ENCODE results near the gene GDPD5.

Gene GDPD5

DNA sequence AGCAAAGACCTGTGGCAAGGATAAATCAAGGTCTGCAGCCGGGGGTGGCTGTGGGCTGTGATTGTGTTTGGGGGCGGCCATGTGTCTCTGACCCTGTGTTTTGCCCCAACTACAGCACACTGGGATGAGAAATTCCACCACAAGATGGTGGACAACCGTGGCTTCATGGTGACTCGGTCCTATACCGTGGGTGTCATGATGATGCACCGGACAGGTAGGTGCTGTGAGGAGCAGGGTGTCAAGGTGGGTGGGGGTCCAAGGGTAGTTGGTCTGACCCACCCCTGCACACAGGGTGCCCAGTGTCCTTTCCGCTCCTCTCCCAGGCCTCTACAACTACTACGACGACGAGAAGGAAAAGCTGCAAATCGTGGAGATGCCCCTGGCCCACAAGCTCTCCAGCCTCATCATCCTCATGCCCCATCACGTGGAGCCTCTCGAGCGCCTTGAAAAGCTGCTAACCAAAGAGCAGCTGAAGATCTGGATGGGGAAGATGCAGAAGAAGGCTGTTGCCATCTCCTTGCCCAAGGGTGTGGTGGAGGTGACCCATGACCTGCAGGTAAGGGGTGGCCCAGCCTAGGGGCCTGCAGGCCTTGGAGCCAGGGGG is 43.0 kb upstream of the GDPD5 start:
- DNase-seq (ENCODE audit: low read depth), result no peak
- TF ChIP-seq, protein P1, sequence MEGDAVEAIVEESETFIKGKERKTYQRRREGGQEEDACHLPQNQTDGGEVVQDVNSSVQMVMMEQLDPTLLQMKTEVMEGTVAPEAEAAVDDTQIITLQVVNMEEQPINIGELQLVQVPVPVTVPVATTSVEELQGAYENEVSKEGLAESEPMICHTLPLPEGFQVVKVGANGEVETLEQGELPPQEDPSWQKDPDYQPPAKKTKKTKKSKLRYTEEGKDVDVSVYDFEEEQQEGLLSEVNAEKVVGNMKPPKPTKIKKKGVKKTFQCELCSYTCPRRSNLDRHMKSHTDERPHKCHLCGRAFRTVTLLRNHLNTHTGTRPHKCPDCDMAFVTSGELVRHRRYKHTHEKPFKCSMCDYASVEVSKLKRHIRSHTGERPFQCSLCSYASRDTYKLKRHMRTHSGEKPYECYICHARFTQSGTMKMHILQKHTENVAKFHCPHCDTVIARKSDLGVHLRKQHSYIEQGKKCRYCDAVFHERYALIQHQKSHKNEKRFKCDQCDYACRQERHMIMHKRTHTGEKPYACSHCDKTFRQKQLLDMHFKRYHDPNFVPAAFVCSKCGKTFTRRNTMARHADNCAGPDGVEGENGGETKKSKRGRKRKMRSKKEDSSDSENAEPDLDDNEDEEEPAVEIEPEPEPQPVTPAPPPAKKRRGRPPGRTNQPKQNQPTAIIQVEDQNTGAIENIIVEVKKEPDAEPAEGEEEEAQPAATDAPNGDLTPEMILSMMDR (IDR thresholded peaks at IDR 0.05; ENCODE audit: low read length, missing control alignments), result no peak
- no peak overlapping the region for H3K4me3 ChIP-seq (replicated peaks; ENCODE audit: low read depth, low read length)

- H3K4me3 ChIP-seq (replicated peaks; ENCODE audit: low read depth, low read length), result no peak overlapping the region
- TF ChIP-seq, protein P1 (IDR thresholded peaks at IDR 0.05; ENCODE audit: low read length, missing control alignments), result no peak
- no peak for DNase-seq (ENCODE audit: low read depth)
Observed at GRCh38 chr11:75567971-75568370, 42.2 kb upstream of the GDPD5 start.

GRCh38 chr11:75566763-75567279 is 41.1 kb upstream of the GDPD5 start:
- DNase-seq (ENCODE audit: low read depth), result no peak
- TF ChIP-seq, protein P1 (IDR thresholded peaks at IDR 0.05; ENCODE audit: low read length, missing control alignments), result no peak
- H3K4me3 ChIP-seq (replicated peaks; ENCODE audit: low read depth, low read length), result no peak overlapping the region

DNA sequence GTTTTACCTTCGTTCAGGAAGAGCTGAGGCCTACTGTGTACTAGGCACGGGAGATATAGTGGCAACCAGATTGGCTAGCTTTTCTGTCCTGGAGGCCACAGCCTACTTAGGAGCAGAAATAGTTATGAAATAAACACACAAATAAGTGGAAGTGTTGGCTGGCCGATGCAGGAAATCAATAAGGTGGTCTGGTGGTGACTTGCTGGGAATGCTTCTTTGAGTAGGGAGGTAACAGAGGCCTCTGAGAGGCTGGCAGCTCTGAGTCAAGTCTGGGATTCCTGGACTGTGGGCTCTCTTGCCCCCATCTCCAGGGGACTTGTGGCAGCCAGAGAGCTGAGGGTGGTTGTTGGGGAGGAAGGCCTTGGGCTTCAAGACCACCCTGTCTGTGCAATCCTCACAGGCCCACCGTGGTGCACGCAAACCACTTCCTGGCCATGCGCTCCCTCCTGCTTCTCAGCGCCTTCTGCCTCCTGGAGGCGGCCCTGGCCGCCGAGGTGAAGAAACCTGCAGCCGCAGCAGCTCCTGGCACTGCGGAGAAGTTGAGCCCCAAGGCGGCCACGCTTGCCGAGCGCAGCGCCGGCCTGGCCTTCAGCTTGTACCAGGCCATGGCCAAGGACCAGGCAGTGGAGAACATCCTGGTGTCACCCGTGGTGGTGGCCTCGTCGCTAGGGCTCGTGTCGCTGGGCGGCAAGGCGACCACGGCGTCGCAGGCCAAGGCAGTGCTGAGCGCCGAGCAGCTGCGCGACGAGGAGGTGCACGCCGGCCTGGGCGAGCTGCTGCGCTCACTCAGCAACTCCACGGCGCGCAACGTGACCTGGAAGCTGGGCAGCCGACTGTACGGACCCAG is 40.4 kb upstream of the GDPD5 start:
- peak overlapping the region; percentile 100 for H3K4me3 ChIP-seq (replicated peaks; ENCODE audit: low read depth, low read length)
- no peak for DNase-seq (ENCODE audit: low read depth)
- TF ChIP-seq, protein P1 (IDR thresholded peaks at IDR 0.05; ENCODE audit: low read length, missing control alignments), result no peak

GRCh38 chr11:75565221-75565814 is 39.6 kb upstream of the GDPD5 start:
- H3K4me3 ChIP-seq (replicated peaks; ENCODE audit: low read depth, low read length), result peak overlapping the region; percentile 100
- DNase-seq (ENCODE audit: low read depth), result peak; percentile 71
- TF ChIP-seq, protein P1 (IDR thresholded peaks at IDR 0.05; ENCODE audit: low read length, missing control alignments), result no peak

- H3K4me3 ChIP-seq (replicated peaks; ENCODE audit: low read depth, low read length), result peak overlapping the region; percentile 100
- DNase-seq (ENCODE audit: low read depth), result peak; percentile 84
- TF ChIP-seq, protein P1 (IDR thresholded peaks at IDR 0.05; ENCODE audit: low read length, missing control alignments), result peak; percentile 63
Observed at GRCh38 chr11:75563978-75564552, 38.3 kb upstream of the GDPD5 start.
